Panc1 (cell line): ENCODE measurements around the gene GID4.

Experiments
- CTCF ChIP-seq: fragments of 450-650 bp; IDR thresholded peaks from 2 replicates; pipeline ENCODE4 v1.5.1; 2017; ENCODE audit warnings: mild to moderate bottlenecking
- POLR2AphosphoS5 ChIP-seq: IDR thresholded peaks from 2 replicates; pipeline ENCODE4 v1.6.1; 2012; ENCODE audit warnings: mild to moderate bottlenecking, low read depth, low read length, moderate library complexity
- REST ChIP-seq, 2 experiments: IDR thresholded peaks; 2 replicates each; pipeline ENCODE4 v1.6.1; 2011 to 2012; ENCODE audit warnings: low read depth in 2 of 2, control low read depth in 1 of 2, low read length in 1 of 2, mild to moderate bottlenecking in 1 of 2, moderate library complexity in 1 of 2; ENCODE audit not compliant: insufficient read depth in 1 of 2
- SIN3A ChIP-seq: IDR thresholded peaks from 2 replicates; pipeline ENCODE4 v1.6.1; 2012; ENCODE audit warnings: low read depth, mild to moderate bottlenecking, low read length, moderate library complexity, borderline replicate concordance; ENCODE audit not compliant: insufficient read depth

GRCh38 chr17:18011286-18011685 is 27.9 kb upstream of the GID4 start:
- TF ChIP-seq CTCF (no peak), POLR2AphosphoS5 (no peak), REST (IDR thresholded peaks at IDR 0.05; ENCODE audit: insufficient read depth in 1 of 2, low read depth in 2 of 2, low read length in 1 of 2) (no peak), SIN3A (no peak)
